GM19035 (cell line): ENCODE data around the gene ASIC4.

ENCODE experiments used
- ATAC-seq: cut with Tn5 transposase; IDR thresholded peaks from one replicate; pipeline ENCODE4 v1.9.1; 2021; ENCODE audit not compliant: unreplicated experiment

ASIC4 gene

DNA sequence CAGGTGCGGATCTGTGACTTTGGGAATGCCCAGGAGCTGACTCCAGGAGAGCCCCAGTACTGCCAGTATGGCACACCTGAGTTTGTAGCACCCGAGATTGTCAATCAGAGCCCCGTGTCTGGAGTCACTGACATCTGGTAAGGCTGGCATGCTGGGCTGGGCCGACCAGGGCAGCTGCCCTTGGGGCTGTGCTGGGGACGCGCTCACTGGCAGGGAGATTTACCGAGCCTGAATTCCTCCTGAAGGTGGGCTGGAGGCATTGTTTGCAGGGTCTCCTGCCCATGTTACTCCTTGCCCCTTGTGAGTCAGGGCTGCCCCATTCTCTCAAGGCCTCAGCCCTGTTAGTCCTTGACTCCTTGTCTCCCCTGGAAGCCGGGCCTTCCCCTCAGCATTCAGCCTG, 34.3 kb upstream of the ASIC4 start:
- ATAC-seq: no peak

DNA sequence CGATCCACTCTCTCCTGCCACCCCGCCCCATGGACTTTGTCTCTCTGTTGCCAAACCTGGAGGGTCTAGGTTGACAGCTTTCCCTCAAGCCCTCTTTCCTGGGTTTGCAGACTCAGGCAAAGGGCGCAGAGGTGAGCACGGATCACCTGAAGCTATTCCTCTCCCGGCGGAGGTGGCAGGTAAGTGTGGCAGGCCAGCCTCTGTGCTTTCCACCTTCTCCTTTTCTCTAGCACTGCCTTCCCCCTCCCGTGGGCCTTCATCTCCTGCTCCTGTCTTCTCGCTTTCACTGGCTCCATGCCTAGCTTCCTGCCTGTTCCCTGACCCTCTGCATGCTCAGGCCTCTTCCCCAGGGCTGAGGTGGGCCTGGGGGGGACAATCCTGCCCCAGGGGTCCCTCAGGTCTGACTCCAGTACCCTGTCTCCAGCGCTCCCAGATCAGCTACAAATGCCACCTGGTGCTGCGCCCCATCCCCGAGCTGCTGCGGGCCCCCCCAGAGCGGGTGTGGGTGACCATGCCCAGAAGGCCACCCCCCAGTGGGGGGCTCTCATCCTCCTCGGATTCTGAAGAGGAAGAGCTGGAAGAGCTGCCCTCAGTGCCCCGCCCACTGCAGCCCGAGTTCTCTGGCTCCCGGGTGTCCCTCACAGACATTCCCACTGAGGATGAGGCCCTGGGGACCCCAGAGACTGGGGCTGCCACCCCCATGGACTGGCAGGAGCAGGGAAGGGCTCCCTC, 31.4 kb upstream of the ASIC4 start:
- no peak for ATAC-seq

DNA sequence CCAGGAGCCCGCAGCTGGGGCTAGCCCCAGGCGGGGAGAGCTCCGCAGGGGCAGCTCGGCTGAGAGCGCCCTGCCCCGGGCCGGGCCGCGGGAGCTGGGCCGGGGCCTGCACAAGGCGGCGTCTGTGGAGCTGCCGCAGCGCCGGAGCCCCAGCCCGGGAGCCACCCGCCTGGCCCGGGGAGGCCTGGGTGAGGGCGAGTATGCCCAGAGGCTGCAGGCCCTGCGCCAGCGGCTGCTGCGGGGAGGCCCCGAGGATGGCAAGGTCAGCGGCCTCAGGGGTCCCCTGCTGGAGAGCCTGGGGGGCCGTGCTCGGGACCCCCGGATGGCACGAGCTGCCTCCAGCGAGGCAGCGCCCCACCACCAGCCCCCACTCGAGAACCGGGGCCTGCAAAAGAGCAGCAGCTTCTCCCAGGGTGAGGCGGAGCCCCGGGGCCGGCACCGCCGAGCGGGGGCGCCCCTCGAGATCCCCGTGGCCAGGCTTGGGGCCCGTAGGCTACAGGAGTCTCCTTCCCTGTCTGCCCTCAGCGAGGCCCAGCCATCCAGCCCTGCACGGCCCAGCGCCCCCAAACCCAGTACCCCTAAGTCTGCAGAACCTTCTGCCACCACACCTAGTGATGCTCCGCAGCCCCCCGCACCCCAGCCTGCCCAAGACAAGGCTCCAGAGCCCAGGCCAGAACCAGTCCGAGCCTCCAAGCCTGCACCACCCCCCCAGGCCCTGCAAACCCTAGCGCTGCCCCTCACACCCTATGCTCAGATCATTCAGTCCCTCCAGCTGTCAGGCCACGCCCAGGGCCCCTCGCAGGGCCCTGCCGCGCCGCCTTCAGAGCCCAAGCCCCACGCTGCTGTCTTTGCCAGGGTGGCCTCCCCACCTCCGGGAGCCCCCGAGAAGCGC, 30.6 kb upstream of the ASIC4 start:
- ATAC-seq: no peak

GRCh38 chr2:219484343-219485200, 29.7 kb upstream of the ASIC4 start:
- ATAC-seq: no peak

GRCh38 chr2:219485201-219485580, 29.1 kb upstream of the ASIC4 start:
- ATAC-seq: no peak

- no peak for ATAC-seq
Observed at GRCh38 chr2:219486380-219486959, 27.8 kb upstream of the ASIC4 start.

DNA sequence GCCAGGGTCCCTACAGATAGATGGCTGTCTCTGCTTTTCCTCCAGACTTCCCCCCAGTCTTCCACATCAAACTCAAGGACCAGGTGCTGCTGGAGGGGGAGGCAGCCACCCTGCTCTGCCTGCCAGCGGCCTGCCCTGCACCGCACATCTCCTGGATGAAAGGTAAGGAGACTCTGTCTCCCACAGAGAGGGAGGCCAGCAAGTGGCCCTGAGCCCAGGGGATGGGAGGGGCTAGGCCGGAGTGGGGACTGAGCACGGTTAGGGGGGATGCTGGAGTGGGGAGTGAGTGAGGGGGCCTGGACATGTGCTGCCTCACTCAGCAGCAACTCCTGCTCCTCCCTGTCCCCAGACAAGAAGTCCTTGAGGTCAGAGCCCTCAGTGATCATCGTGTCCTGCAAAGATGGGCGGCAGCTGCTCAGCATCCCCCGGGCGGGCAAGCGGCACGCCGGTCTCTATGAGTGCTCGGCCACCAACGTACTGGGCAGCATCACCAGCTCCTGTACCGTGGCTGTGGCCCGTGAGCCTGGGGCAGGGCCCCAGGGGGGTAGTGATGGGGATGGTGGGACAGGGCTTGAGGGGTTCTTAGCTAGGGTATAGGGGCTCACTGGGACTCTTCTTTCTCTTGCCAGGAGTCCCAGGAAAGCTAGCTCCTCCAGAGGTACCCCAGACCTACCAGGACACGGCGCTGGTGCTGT, 26.0 kb upstream of the ASIC4 start:
- no peak for ATAC-seq

GRCh38 chr2:219488844-219489194, 25.5 kb upstream of the ASIC4 start:
- no peak for ATAC-seq

DNA sequence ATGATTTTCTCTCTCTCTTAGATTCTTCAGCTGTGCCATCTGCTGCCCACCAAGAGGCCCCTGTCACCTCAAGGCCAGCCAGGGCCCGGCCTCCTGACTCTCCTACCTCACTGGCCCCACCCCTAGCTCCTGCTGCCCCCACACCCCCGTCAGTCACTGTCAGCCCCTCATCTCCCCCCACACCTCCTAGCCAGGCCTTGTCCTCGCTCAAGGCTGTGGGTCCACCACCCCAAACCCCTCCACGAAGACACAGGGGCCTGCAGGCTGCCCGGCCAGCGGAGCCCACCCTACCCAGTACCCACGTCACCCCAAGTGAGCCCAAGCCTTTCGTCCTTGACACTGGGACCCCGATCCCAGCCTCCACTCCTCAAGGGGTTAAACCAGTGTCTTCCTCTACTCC, 25.0 kb upstream of the ASIC4 start:
- ATAC-seq: no peak

DNA sequence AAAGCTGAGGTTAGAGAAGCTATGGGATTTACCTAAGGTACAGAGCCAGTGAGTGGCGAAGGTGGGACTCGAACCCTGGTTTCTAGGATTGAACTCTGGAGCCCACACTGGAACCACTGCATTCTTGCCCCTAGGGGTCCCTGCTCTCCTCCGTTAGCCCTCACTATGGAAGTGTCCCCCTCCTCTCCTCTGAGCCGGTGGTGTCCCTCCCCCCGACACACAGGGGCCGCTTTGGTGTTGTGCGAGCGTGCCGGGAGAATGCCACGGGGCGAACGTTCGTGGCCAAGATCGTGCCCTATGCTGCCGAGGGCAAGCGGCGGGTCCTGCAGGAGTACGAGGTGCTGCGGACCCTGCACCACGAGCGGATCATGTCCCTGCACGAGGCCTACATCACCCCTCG, 24.1 kb upstream of the ASIC4 start:
- no peak for ATAC-seq

- ATAC-seq: no peak
Observed at GRCh38 chr2:219490600-219491130, 23.6 kb upstream of the ASIC4 start.

- ATAC-seq: no peak
Observed at GRCh38 chr2:219491278-219491963, 22.9 kb upstream of the ASIC4 start.

- no peak for ATAC-seq
Observed at GRCh38 chr2:219492575-219492974, 21.7 kb upstream of the ASIC4 start.

DNA sequence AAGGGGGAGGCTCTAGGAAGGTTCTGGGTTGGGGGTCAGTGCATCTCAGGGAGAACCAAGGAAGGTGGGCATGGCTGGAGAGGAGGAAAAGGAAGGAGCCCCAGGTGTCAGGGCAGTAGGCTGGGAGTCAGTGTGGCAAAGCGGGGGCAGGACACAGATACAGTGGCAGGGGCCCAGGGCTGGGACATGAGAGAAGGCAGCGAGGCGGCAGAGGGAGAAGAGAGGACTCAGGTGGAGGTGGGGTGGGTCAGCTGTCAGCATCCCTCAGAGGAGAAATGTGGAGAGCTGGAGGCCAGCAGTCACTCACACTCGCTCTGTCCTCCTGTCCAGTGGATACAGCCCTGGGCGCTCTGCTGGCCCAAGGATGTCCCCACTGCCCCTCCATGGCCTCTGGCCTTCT, 21.2 kb upstream of the ASIC4 start:
- no peak for ATAC-seq

DNA sequence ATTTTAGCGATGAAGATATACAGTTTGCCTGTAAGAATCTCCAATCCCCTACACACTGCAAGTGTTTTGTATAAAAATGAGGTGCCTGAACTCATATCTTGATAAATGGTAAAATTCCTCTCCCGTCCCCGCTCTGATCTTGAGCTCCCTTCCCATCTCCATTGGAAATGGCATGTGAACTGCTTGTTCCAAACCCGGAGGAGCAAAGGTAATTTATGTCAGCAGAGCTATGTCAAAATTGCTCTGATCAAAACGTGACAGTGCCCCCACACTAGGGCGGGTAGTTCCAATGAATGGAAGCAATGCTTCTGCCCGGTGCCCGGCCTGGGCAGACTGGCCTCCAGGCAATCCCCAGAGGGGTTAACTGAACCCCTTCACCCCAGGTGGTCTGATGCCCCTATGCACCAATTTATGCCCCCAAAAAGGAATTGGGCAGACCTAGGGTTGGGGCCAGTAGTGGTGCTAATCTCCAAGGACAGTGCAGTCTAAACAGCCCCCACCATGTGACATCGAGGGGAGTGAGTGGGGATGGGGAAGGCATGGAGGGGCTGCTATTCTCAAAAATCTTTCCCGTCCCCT, 19.2 kb upstream of the ASIC4 start:
- no peak for ATAC-seq

DNA sequence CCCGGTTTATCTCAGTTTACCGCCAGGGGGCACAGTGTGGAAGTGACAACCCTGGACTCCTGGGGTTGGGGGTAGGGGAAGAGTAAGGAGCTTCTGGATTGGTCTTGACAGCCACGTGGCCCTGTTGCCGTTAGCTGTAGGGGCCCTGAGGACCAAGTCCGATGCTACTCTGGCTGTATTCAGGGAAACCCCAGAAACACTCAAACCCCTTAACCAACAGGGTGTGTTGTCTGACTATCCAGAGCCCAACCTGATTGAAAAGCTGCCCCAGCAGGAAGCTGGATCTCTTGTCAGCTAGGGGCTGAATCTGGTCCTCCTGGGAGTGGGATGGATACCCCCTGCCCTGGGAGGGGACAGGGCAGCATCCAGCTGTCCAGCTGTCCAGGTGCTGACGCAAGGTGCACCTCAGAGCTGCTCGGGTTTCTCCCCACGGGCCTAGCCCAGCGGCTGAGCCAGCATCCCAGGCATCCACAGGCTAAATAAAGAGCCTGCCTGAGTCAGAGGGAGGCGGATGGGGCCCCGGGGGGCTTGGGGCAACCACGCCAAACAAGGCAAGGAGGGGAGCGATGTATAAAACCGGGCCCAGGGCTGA, 18.7 kb upstream of the ASIC4 start:
- no peak for ATAC-seq

DNA sequence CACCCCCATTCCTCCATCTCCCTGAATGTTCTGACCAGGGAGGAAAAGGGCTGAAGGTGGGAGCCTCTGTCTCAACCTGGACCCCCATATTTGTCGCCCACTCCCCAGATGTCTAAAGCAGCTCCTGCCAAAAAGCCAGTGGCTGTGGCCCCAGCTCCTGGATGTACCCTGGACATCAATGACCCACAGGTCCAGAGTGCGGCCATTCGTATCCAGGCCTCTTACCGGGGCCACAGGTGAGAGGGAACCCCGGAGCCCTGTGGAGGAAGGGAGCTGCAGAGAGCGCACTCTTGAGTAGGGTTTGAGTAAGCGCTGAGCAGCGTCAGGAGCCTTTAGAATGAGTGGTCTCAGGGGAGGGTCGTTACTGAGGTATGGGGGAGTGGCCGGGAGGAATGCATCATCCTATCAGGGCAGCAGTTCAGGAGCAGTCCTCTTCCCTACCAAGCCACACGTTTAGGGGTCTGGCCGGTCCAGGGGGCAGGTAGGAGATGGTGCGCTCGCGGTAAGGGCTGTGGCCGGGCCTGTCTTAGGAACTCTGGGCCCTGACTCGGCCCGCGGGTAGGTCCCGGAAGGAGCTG, 17.9 kb upstream of the ASIC4 start:
- ATAC-seq: no peak

- no peak for ATAC-seq
Observed at GRCh38 chr2:219496825-219497494, 17.3 kb upstream of the ASIC4 start.
